T-helper 2 cell treated with Interferon-gamma antibody and Interleukin-4, amounts not matched to agents 5 μg/mL and 100 μg/mL, for 36 hours (primary cell): ENCODE results near the gene TEX54.
A peak's percentile ranks its signal among the peaks of the same experiment; 100 is the strongest.
"Not testable (repeated sequence)": the region's sequence is repeated elsewhere in the genome, so short reads cannot be mapped to it uniquely, and the experiment has no call there.

Source experiments
- DNase-seq: peaks from one replicate; pipeline ENCODE4 v3.0.0; 2021; ENCODE audit warnings: low spot score
- H3K27ac Mint-ChIP-seq: one replicate; pipeline ENCODE4 v1.8.0; 2021; ENCODE audit warnings: mild to moderate bottlenecking, mixed read lengths
- H3K27me3 Mint-ChIP-seq: one replicate; pipeline ENCODE4 v1.8.0; 2021; ENCODE audit warnings: low read depth, mixed read lengths
- H3K36me3 Mint-ChIP-seq: one replicate; pipeline ENCODE4 v1.8.0; 2021; ENCODE audit warnings: low read depth, mixed read lengths
- H3K4me1 Mint-ChIP-seq: one replicate; pipeline ENCODE4 v1.8.0; 2021; ENCODE audit warnings: low read depth, mixed read lengths
- H3K4me3 Mint-ChIP-seq: one replicate; pipeline ENCODE4 v1.8.0; 2022; ENCODE audit warnings: mild to moderate bottlenecking, moderate library complexity, mixed read lengths
- H3K9me3 Mint-ChIP-seq: one replicate; pipeline ENCODE4 v1.8.0; 2021; ENCODE audit warnings: mixed read lengths

The TEX54 gene

DNA sequence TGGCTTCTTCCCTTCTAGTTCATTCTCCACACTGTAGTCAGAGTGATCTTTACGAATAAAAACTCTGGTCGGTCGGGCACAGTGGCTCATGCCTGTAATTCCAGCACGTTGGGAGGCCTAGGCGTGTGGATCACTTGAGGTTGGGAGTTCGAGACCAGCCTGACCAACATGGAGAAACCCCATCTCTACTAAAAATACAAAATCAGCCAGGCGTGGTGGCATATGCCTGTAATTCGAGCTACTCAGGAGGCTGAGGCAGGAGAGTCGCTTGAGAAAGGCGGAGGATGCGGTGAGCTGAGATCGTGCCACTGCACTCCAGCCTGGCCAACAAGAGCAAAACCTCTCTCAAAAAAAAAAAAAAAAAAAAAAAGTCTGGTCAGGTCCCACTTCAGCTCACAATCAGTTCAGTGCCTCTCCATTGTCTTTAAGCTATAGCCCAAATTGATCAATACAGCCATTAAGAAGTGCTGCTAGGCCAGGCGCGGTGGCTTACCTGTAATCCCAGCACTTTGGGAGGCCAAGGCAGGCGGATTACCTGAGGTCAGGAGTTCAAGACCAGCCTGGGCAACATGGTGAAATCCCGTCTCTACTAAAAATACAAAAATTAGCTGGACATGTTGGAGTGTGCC lies 29.0 kb upstream of the TEX54 start:
- H3K36me3 Mint-ChIP-seq: peaks cover 11% of the 10 kb centered on the region
- not testable (repeated sequence) for H3K9me3 Mint-ChIP-seq, DNase-seq, H3K27me3 Mint-ChIP-seq, H3K4me3 Mint-ChIP-seq
- peak overlapping the region; percentile 69 for H3K27ac Mint-ChIP-seq
- peaks cover 54% of the 10 kb centered on the region for H3K4me1 Mint-ChIP-seq

DNA sequence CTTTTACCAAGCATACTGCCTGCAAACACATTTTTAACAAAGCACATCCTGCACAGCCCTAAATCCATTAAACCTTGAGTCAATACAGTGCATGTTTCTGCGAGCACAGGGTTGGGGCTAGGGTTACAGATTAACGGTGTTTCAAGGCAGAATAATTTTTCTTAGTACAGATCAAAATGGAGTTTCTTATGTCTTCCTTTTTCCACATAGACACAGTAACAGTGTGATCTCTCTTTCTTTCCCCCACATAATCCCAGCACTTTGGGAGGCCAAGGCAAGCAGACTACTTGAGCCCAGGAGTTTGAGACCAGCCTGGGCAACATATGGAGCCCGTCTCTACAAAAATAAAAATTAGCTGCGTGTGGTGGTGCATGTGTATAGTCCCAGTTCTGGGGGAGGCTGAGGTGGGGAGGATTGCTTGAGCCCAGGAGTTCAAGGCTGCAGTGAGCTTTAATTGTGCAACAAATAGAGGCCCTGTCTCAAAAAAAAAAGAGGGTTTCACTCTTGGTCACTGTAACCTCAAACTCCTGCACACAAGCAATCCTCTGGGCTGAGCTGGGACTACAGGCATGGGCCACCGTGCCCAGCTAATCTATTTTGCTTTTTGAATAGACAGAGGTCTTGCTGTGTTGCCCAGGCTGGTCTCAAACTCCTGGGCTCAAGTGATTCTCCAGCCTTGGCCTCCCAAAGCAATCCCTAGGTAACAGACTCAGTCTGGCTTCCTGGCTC lies 28.4 kb upstream of the TEX54 start:
- Mint-ChIP-seq H3K27me3 (no peaks in the 10 kb centered on the region), H3K9me3 (no peaks in the 10 kb centered on the region), H3K36me3 (peaks cover 12% of the 10 kb centered on the region), H3K4me3 (no peak overlapping the region), H3K27ac (peak overlapping the region; percentile 69), H3K4me1 (peaks cover 55% of the 10 kb centered on the region)
- no peak for DNase-seq

DNA sequence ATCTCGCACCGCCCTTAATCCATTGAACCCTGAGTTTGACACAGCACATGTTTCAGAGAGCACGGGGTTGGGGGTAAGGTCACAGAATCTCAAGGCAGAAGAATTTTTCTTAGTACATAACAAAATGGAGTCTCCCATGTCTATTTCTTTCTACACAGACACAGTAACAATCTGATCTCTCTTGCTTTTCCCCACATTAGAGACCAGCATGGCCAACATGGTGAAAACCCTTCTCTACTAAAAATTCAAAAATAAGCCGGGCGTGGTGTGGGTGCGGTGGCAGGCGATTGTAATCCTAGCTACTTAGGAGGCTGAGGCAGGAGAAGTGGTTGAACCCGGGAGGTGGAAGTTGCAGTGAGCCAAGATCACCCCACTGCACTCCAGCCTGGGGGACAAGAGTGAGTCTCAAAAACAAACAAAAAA lies 26.7 kb upstream of the TEX54 start:
- H3K27ac Mint-ChIP-seq, H3K9me3 Mint-ChIP-seq, H3K4me3 Mint-ChIP-seq, H3K27me3 Mint-ChIP-seq, DNase-seq: not testable (repeated sequence)
- peaks cover 60% of the 10 kb centered on the region for H3K4me1 Mint-ChIP-seq
- H3K36me3 Mint-ChIP-seq: peaks cover 29% of the 10 kb centered on the region

DNA sequence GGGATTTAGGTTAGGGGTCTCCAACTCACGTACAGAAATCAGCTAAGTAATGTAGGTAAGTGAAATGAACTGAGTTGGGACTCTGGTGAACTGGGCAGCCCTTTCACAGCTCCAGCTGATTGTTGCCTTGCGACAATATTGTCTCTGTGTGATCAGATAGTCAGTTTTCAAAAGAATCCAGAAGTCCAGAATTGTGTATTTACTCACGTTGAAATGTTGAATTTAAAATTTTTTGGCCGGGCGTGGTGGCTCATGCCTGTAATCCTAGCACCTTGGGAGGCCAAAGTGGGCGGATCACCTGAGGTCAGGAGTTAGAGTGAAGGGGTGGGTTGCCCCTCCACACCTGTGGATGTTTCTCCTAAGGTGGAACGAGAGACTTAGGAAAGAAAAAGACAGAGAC lies 25.6 kb upstream of the TEX54 start:
- H3K4me1 Mint-ChIP-seq: peaks cover 63% of the 10 kb centered on the region
- peak overlapping the region; percentile 99 for H3K27ac Mint-ChIP-seq

DNA sequence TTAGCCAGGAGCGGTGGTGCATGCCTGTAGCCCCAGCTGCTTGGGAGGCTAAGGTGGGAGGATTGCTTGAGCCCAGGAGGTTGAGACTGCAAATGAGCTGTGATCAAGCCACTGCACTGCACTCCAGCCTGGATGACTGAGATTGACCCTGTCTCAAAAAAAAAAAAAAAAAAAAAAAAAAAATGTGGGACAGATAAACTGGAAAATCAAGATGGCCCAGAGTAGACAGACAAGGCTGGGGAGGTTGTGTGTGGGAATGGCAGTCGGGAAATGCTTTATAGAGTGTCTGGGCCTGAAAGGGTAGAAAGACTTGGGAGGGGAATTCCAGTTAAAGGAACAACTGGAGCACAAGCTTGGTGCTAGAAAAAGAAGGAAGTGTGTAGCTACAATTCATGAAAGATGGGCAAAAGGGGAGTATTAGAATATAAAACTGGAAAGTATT lies 24.9 kb upstream of the TEX54 start:
- Mint-ChIP-seq H3K9me3 (no peaks in the 10 kb centered on the region), H3K36me3 (peaks cover 46% of the 10 kb centered on the region), H3K27me3 (no peaks in the 10 kb centered on the region), H3K4me3 (peak overlapping the region; percentile 99), H3K4me1 (peaks cover 64% of the 10 kb centered on the region), H3K27ac (peak overlapping the region; percentile 99)
- DNase-seq: no peak

More for the DNA sequence above, 25.6 kb upstream of the TEX54 start:
- DNase-seq: no peak
- no peaks in the 10 kb centered on the region for H3K27me3 Mint-ChIP-seq
- peaks cover 40% of the 10 kb centered on the region for H3K36me3 Mint-ChIP-seq
- no peaks in the 10 kb centered on the region for H3K9me3 Mint-ChIP-seq
- peak overlapping the region; percentile 99 for H3K4me3 Mint-ChIP-seq

DNA sequence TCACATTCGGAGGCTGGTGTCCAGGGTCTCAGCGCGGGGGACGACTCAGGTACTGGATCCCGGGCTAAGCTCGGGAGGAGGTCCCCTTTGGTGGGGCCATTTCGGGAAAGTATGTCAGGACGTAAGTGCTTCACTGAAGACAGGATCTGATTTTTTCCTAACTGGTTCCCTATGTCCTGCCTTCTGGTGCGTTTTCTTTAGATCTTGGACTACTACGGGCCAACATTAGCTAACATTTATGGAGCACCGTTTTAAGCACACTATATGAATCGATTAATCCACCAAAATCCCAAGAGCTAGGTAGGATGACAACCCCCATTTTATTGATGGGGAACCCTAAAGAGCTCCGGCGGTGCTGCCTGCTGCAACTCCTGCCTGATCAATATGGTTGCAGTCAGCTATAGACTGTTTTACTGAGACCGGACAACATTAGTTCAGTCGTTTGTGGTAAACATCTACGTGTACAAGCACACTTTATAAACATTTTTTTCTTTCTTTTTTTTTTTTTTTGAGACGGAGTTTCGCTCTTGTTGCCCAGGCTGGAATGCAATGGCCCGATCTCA lies 23.8 kb upstream of the TEX54 start:
- H3K27ac Mint-ChIP-seq: peak overlapping the region; percentile 99
- peaks cover 57% of the 10 kb centered on the region for H3K36me3 Mint-ChIP-seq
- no peaks in the 10 kb centered on the region for H3K9me3 Mint-ChIP-seq
- H3K4me1 Mint-ChIP-seq: peaks cover 66% of the 10 kb centered on the region
- H3K27me3 Mint-ChIP-seq: no peaks in the 10 kb centered on the region
- H3K4me3 Mint-ChIP-seq: peak overlapping the region; percentile 99
- no peak for DNase-seq

DNA sequence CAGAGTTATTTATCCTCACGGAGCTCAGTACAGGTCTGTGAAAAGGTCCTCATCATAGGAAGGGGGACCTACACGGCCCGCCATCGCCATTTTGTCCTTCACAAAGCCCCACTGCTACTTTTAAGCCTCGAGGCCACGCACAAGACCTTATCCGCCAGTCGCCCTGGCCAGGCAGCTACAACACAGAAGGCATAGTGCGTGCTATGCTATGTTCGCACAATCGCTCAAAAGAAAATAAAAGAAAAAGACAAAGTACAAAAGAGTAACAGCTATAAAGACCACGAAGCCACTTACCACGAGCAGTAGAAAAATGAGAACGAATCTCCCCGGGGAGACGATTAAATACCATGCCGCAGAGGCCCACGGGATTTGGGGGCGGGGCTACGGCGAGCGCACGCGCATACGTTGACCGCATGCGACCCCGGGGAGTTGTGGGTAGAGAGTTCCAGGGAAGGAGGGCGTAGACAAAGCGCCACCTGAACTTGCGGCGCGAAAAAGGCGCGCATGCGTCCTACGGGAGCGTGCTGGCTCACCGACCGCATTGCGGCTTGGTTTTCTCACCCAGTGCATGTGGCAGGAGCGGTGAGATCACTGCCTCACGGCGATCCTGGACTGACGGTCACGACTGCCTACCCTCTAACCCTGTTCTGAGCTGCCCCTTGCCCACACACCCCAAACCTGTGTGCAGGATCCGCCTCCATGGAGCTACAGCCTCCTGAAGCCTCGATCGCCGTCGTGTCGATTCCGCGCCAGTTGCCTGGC lies 23.1 kb upstream of the TEX54 start:
- H3K27ac Mint-ChIP-seq: peak overlapping the region; percentile 99
- H3K4me3 Mint-ChIP-seq: peak overlapping the region; percentile 99
- DNase-seq: peak; percentile 99
- peaks cover 60% of the 10 kb centered on the region for H3K4me1 Mint-ChIP-seq
- no peaks in the 10 kb centered on the region for H3K27me3 Mint-ChIP-seq
- H3K36me3 Mint-ChIP-seq: peaks cover 61% of the 10 kb centered on the region
- no peaks in the 10 kb centered on the region for H3K9me3 Mint-ChIP-seq

DNA sequence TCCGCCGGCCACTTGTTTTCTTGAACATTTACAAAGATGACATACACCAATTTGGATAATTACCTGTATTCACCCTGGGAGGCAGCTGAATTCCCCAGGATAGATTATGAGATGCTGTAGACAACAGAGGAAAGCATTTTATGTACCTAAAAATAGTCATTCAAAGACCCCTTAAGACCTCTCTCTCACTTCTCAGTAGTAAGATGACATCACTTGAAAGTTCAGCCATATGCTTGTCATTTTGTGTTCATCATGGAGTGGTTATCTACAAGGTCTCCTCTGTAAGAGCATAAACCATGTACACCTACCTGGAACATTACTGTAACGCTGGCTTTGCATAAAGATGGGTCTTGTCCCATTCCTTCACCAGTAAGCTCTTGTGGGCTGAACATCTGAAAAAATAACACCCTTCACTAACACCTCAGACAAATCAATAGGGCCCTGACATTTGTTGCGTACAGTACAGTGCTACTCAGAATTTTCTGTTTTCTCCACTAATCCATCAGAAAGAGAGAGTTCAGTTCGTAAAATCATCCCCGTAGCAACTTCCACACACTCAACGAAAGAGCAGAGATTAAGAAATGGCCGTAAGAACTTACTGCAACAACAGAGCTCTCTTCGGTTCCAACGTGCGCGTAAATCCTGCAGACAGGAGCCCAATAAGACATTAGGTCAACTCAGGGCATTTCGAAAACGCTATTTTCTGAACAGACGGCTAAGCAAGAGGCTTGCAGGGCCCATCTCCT lies 22.4 kb upstream of the TEX54 start:
- Mint-ChIP-seq H3K4me3 (peak overlapping the region; percentile 99), H3K27ac (peak overlapping the region; percentile 99), H3K27me3 (no peaks in the 10 kb centered on the region), H3K4me1 (peaks cover 55% of the 10 kb centered on the region), H3K9me3 (no peaks in the 10 kb centered on the region), H3K36me3 (peaks cover 58% of the 10 kb centered on the region)
- no peak for DNase-seq

DNA sequence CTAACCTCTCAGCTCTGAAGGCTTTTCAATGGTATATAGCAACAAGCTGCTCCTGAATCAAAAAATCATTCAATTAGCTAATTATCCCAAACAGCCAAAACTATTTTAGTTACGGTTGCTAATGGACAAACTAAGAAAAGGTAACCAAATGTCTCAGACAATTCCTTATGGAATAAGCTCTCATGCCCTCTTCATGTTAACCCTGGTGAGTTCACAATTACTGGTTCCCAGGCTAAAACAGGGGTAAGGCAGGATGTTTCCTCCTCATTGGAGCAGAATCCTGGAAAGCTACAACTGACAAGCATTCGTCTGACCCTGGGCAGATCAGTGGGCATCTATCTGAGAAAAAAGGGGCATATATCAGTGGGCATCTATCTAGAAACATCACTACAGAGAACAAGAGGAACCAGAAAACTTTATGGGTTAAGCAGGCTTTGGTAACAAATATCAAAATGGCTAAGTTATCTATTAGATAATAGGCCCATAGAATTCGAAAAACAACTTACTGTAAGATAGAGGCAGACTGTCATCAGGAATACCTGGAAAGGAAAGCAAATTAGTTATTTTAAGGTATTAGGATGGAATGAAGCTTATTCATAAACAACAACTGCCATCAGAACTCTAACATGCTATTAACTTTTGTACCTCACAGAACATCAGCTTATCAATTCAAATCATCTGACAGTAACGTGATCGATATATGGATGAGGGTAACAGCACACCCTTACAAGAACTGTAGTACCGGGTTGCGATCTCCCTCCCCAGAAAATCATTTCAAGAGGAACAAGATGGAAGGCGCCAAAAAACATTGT lies 21.6 kb upstream of the TEX54 start:
- H3K36me3 Mint-ChIP-seq: peaks cover 56% of the 10 kb centered on the region
- no peak for DNase-seq

DNA sequence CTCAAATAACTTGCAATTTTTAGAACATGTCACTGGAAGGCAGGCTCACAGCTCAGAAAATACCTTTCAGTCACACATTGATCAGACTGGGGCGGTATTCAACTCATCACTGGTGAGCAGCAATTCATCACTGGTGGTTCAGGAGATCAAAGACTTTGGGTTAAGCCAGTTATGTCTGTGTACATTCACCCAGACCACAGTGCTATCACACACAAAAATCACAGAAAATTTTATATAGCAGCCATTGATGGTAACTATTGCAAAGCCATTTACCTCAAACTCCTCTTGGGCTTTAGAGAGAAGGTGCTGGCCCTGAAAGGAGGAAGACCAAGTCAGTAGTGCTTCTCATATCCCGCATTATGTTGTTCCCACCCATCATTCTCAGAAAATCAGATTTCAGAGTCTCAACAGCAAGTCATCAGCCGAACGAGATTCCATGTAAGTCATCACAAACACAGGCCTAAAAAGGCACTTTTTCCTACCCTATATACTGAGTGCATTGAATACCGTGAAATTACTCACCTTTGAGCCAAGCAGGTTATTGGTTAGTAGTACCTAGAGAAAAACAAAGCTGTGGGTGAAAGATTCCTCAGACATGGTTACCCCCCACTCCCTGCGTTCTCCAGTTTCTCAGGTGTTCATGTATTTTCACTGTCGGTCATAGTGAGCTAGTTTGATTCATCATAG lies 20.8 kb upstream of the TEX54 start:
- H3K4me3 Mint-ChIP-seq: peak overlapping the region; percentile 99
- no peaks in the 10 kb centered on the region for H3K27me3 Mint-ChIP-seq
- H3K27ac Mint-ChIP-seq: peak overlapping the region; percentile 99
- H3K36me3 Mint-ChIP-seq: peaks cover 58% of the 10 kb centered on the region
- H3K4me1 Mint-ChIP-seq: peaks cover 46% of the 10 kb centered on the region
- no peaks in the 10 kb centered on the region for H3K9me3 Mint-ChIP-seq
- DNase-seq: no peak

More for the DNA sequence above, 21.6 kb upstream of the TEX54 start:
- Mint-ChIP-seq H3K4me1 (peaks cover 47% of the 10 kb centered on the region), H3K4me3 (peak overlapping the region; percentile 99), H3K27me3 (no peaks in the 10 kb centered on the region), H3K9me3 (no peaks in the 10 kb centered on the region), H3K27ac (peak overlapping the region; percentile 99)

DNA sequence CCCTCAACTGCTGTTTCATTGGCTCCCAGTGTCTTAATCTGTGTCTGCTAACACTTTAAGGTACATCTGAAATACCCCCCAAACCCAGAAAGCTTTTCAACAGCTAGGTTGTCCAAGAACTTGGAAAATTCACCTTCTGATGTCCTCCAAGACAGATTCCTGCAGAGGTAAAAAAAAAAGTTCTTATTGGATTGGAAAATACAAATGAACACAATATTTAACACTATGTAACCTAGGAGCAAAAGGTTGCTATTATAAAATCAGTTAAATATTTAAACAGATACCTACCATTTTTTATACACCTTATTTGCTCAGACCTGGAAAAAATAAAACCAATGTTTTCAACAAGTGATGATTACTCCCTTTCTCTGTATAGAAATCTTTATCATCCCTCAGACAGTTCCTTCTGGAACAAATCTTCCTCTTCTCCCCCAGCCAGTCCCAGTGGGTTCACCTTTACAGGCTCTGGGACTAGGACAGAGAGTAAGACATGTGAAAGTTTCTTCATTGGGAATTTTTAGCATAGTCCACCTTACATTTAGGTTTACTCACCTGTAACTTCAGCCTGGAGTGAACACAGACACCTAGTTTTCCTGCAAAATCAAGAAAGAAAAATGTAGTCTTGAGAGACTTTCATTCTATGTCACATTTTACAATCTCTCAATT lies 20.0 kb upstream of the TEX54 start:
- Mint-ChIP-seq H3K27me3 (no peaks in the 10 kb centered on the region), H3K4me3 (peak overlapping the region; percentile 99), H3K9me3 (no peaks in the 10 kb centered on the region), H3K27ac (peak overlapping the region; percentile 99), H3K4me1 (peaks cover 39% of the 10 kb centered on the region), H3K36me3 (peaks cover 55% of the 10 kb centered on the region)
- DNase-seq: no peak
